H1 (cell line): ENCODE data around the gene RETREG1. TPM values are rescaled to one million over a fixed set of nuclear protein-coding genes. Genes with fewer than 3 reads are reported as not detected.

ENCODE experiments used
- CTCF ChIA-PET: fragments of 300-600 bp; sonication (Branson Sonifier 250); formaldehyde crosslinking; loops from one replicate; lab custom pipeline; 2021; ENCODE audit not compliant: partially characterized antibody; lab: Charles Lee
- POLR2A ChIA-PET: fragments of 300-600 bp; sonication (Branson Sonifier 250); formaldehyde crosslinking; loops from one replicate; lab custom pipeline; 2021; ENCODE audit warnings: inconsistent platforms; ENCODE audit not compliant: partially characterized antibody; lab: Charles Lee
- DNase-seq, 2 experiments: peaks; one replicate each; pipeline versions ENCODE4 v3.0.0 to v3.0.0-alpha.2; 2010 to 2022; ENCODE audit warnings: low spot score in 2 of 2, low read depth in 1 of 2, mixed read lengths in 1 of 2
- FAIRE-seq: peaks from 2 replicates; lab custom pipeline; 2011; peaks lifted over from hg19 to GRCh38; lab: Jason Lieb, UNC
- H2AFZ ChIP-seq: 2 replicates; pipeline ENCODE4 v1.8.1; 2012; ENCODE audit warnings: low read length, inconsistent platforms
- H2AK5ac ChIP-seq: 2 replicates; pipeline ENCODE4 v1.6.1; 2013; ENCODE audit warnings: low read depth, low read length
- H2BK120ac ChIP-seq: replicated peaks from 2 replicates; pipeline ENCODE3; 2013; ENCODE audit warnings: low read depth, low read length, inconsistent platforms
- H2BK12ac ChIP-seq: 2 replicates; pipeline ENCODE4 v1.6.1; 2013; ENCODE audit warnings: low read depth, low read length
- H2BK15ac ChIP-seq: 2 replicates; pipeline ENCODE4 v1.6.1; 2013; ENCODE audit warnings: low read length
- H2BK20ac ChIP-seq: 2 replicates; pipeline ENCODE4 v1.6.1; 2013; ENCODE audit warnings: low read length
- H2BK5ac ChIP-seq: 2 replicates; pipeline ENCODE4 v1.6.1; 2013; ENCODE audit warnings: low read depth, low read length
- H3K14ac ChIP-seq: 2 replicates; pipeline ENCODE4 v1.6.1; 2013; ENCODE audit warnings: inconsistent platforms; ENCODE audit not compliant: insufficient read length
- H3K18ac ChIP-seq: 2 replicates; pipeline ENCODE4 v1.6.1; 2013; ENCODE audit warnings: low read length; ENCODE audit errors: extremely low read depth
- H3K23ac ChIP-seq: 2 replicates; pipeline ENCODE4 v1.6.1; 2013; ENCODE audit warnings: inconsistent platforms; ENCODE audit not compliant: insufficient read length
- H3K23me2 ChIP-seq: 2 replicates; pipeline ENCODE4 v1.6.1; 2013; ENCODE audit warnings: low read depth, low read length
- H3K27ac ChIP-seq: 2 replicates; pipeline ENCODE4 v1.6.1; 2011; ENCODE audit warnings: low read depth, low read length, inconsistent platforms
- H3K27me3 ChIP-seq, 4 experiments: replicated peaks in 1 of 4; 1 replicate in 1 of 4; 2 replicates in 3 of 4; pipeline versions ENCODE4 v1.6.1 to v1.8.1; 2011 to 2013; ENCODE audit warnings: low read length in 3 of 4, mild to moderate bottlenecking in 3 of 4, inconsistent platforms in 2 of 4, mixed read lengths in 2 of 4, moderate library complexity in 1 of 4; ENCODE audit not compliant: control insufficient read depth in 3 of 4, insufficient read depth in 3 of 4; ENCODE audit errors: extremely low read depth in 1 of 4
- H3K36me3 ChIP-seq, 4 experiments: 2 replicates each; pipeline versions ENCODE4 v1.6.1 to v1.8.1; 2011 to 2013; ENCODE audit warnings: mild to moderate bottlenecking in 4 of 4, low read length in 3 of 4, moderate library complexity in 2 of 4, control low read depth in 1 of 4, inconsistent platforms in 1 of 4; ENCODE audit not compliant: insufficient read depth in 4 of 4, control insufficient read depth in 2 of 4
- H3K4ac ChIP-seq: replicated peaks from 2 replicates; pipeline ENCODE3; 2013; ENCODE audit warnings: low read length, low read depth, mixed read lengths, inconsistent platforms; ENCODE audit not compliant: insufficient read length
- H3K4me1 ChIP-seq, 4 experiments: replicated peaks in 1 of 4; 1 replicate in 1 of 4; 2 replicates in 3 of 4; pipeline versions ENCODE4 v1.6.1 to v1.8.1; 2011 to 2013; ENCODE audit warnings: low read length in 3 of 4, inconsistent platforms in 2 of 4, mixed read lengths in 1 of 4; ENCODE audit not compliant: insufficient read depth in 4 of 4, control insufficient read depth in 3 of 4
- H3K4me2 ChIP-seq, 2 experiments: 2 replicates each; pipeline versions ENCODE4 v1.6.1 to v1.8.1; 2011 to 2013; ENCODE audit warnings: low read depth in 2 of 2, low read length in 2 of 2, control low read depth in 1 of 2, inconsistent platforms in 1 of 2, mild to moderate bottlenecking in 1 of 2; ENCODE audit not compliant: insufficient read depth in 1 of 2
- H3K4me3 ChIP-seq, 4 experiments: fragments of 200-600, 300-600 bp in 1 of 4; sonication (generic), shearing (Covaris generic), sonication (Bioruptor Twin) in 1 of 4; 2 replicates each; pipeline versions ENCODE4 v1.5.1 to v1.8.1; 2011 to 2016; ENCODE audit warnings: low read length in 4 of 4, low read depth in 3 of 4, control low read depth in 2 of 4, inconsistent platforms in 2 of 4, mild to moderate bottlenecking in 2 of 4, mixed read lengths in 1 of 4, moderate library complexity in 1 of 4; ENCODE audit not compliant: insufficient read depth in 2 of 4; ENCODE audit errors: extremely low read depth in 1 of 4
- H3K56ac ChIP-seq: replicated peaks from 2 replicates; pipeline ENCODE3; 2013; ENCODE audit warnings: low read depth, mild to moderate bottlenecking, mixed read lengths, low read length, inconsistent platforms; ENCODE audit not compliant: insufficient read length
- H3K79me1 ChIP-seq: 2 replicates; pipeline ENCODE4 v1.6.1; 2013; ENCODE audit warnings: low read depth, low read length, control low read depth
- H3K79me2 ChIP-seq, 2 experiments: 2 replicates each; pipeline versions ENCODE4 v1.6.1 to v1.8.1; 2012 to 2013; ENCODE audit warnings: low read length in 2 of 2, mild to moderate bottlenecking in 2 of 2, inconsistent platforms in 1 of 2; ENCODE audit not compliant: insufficient read depth in 2 of 2, control insufficient read depth in 1 of 2
- H3K9ac ChIP-seq, 4 experiments: replicated peaks in 1 of 4; 1 replicate in 1 of 4; 2 replicates in 3 of 4; pipeline versions ENCODE4 v1.6.1 to v1.8.1; 2011 to 2013; ENCODE audit warnings: low read depth in 3 of 4, low read length in 3 of 4, control low read depth in 2 of 4, mild to moderate bottlenecking in 2 of 4, moderate library complexity in 2 of 4, inconsistent platforms in 1 of 4; ENCODE audit errors: extremely low read depth in 1 of 4
- H3K9me3 ChIP-seq, 2 experiments: 2 replicates each; pipeline versions ENCODE4 v1.6.1 to v1.8.1; 2012 to 2013; ENCODE audit warnings: mild to moderate bottlenecking in 2 of 2, moderate library complexity in 2 of 2, control low read depth in 1 of 2, inconsistent platforms in 1 of 2, low read depth in 1 of 2, low read length in 1 of 2, mixed read lengths in 1 of 2; ENCODE audit not compliant: insufficient read depth in 2 of 2
- H4K20me1 ChIP-seq, 2 experiments: replicated peaks in 1 of 2; 2 replicates each; pipeline versions ENCODE3 to v1.8.1; 2011 to 2013; ENCODE audit warnings: inconsistent platforms in 2 of 2, low read length in 2 of 2, mild to moderate bottlenecking in 1 of 2; ENCODE audit not compliant: insufficient read depth in 2 of 2, control insufficient read depth in 1 of 2
- H4K5ac ChIP-seq: 2 replicates; pipeline ENCODE4 v1.6.1; 2013; ENCODE audit warnings: low read length, low read depth, mixed read lengths, inconsistent platforms; ENCODE audit not compliant: insufficient read length
- H4K8ac ChIP-seq: 2 replicates; pipeline ENCODE4 v1.8.0; 2013; ENCODE audit warnings: mild to moderate bottlenecking, moderate library complexity, low read length, inconsistent platforms; ENCODE audit not compliant: insufficient read depth; ENCODE audit errors: extremely low read depth
- H4K91ac ChIP-seq: replicated peaks from 2 replicates; pipeline ENCODE3; 2013; ENCODE audit warnings: low read length, mixed read lengths, inconsistent platforms; ENCODE audit not compliant: insufficient read length
- BRCA1 ChIP-seq: IDR thresholded peaks from 2 replicates; pipeline ENCODE4 v1.6.1; 2012; ENCODE audit warnings: low read depth, low read length, improper control_type of control experiment
- CHD2 ChIP-seq: IDR thresholded peaks from 2 replicates; pipeline ENCODE4 v1.6.1; 2012; ENCODE audit warnings: low read length, improper control_type of control experiment
- CTBP2 ChIP-seq: IDR thresholded peaks from 2 replicates; pipeline ENCODE4 v1.7.0; 2011; ENCODE audit warnings: borderline replicate concordance, mild to moderate bottlenecking, moderate library complexity, mixed read lengths, low read length; ENCODE audit not compliant: insufficient read depth, insufficient read length
- E2F6 ChIP-seq: IDR thresholded peaks from 2 replicates; pipeline ENCODE4 v1.6.1; 2012; ENCODE audit warnings: inconsistent platforms
- FOSL1 ChIP-seq: IDR thresholded peaks from 2 replicates; pipeline ENCODE4 v1.6.1; 2011; ENCODE audit warnings: mild to moderate bottlenecking, low read depth, low read length, moderate library complexity; ENCODE audit not compliant: insufficient read depth
- GTF2F1 ChIP-seq: IDR thresholded peaks from 2 replicates; pipeline ENCODE4 v1.6.1; 2012; ENCODE audit warnings: low read depth, low read length, improper control_type of control experiment, borderline replicate concordance
- JUN ChIP-seq: IDR thresholded peaks from 2 replicates; pipeline ENCODE4 v1.6.1; 2011; ENCODE audit warnings: low read depth, mild to moderate bottlenecking, improper control_type of control experiment, low read length
- KDM4A ChIP-seq: IDR thresholded peaks from one replicate; pipeline ENCODE4 v1.7.1; 2012; ENCODE audit warnings: low read depth, mild to moderate bottlenecking, moderate library complexity, low read length, inconsistent platforms; ENCODE audit not compliant: severe bottlenecking
- MAX ChIP-seq: IDR thresholded peaks from 2 replicates; pipeline ENCODE4 v1.6.1; 2012; ENCODE audit warnings: inconsistent platforms
- PHF8 ChIP-seq: fragments of 200-600 bp; sonication (generic); conservative IDR thresholded peaks from 2 replicates; pipeline ENCODE4 v1.7.1; 2012; ENCODE audit warnings: low read depth, mild to moderate bottlenecking, inconsistent platforms, low read length, moderate library complexity
- SIN3A ChIP-seq, 2 experiments: IDR thresholded peaks in 1 of 2; conservative IDR thresholded peaks in 1 of 2; 2 replicates each; pipeline ENCODE4 v1.6.1; 2011 to 2012; ENCODE audit warnings: low read length in 2 of 2, improper control_type of control experiment in 1 of 2, low read depth in 1 of 2, mild to moderate bottlenecking in 1 of 2
- SRF ChIP-seq: IDR thresholded peaks from 2 replicates; pipeline ENCODE4 v1.6.1; 2011; ENCODE audit warnings: mild to moderate bottlenecking, low read depth, low read length, moderate library complexity
- WGBS, 2 experiments: shearing (Covaris generic) in 1 of 2; methylation state at CpG; one replicate each; pipeline versions ENCODE4 v1.1.6 to v1.1.7; 2013 to 2015; ENCODE audit warnings: low lambda C conversion rate in 2 of 2, mixed read lengths in 2 of 2, inconsistent platforms in 1 of 2, low coverage in 1 of 2, missing lambda C conversion rate in 1 of 2; ENCODE audit not compliant: insufficient replicate concordance in 2 of 2, insufficient coverage in 1 of 2, insufficient read length in 1 of 2; ENCODE audit errors: extremely low coverage in 1 of 2, missing lambda C conversion rate in 1 of 2; 5-methylcytosine and 5-hydroxymethylcytosine counted together
- polyA plus RNA-seq, 7 experiments: library from polyadenylated mRNA; depleted of rRNA in 3 of 7; stranded (reverse) in 5 of 7; unstranded in 2 of 7; fragments of >200 nt in 5 of 7; fragments of 200-250 nt in 2 of 7; gene quantifications; 1 replicate in 5 of 7; 2 replicates in 1 of 7; 4 replicates in 1 of 7; pipeline versions ENCODE4 v1.2.1 to v1.2.3, GENCODE V29; 2011 to 2013; ENCODE audit warnings: missing spikeins in 2 of 7, mixed read lengths in 2 of 7
- total RNA-seq: library from RNA; stranded (reverse); fragmentation: NEBNext Ultra II Directional; extraction: Animal tissue kit (Norgen Biotek cat#: 25700); gene quantifications from 2 replicates; pipeline ENCODE4 v1.2.1, GENCODE V29; 2021

RETREG1 gene
- total and polyA plus RNA-seq, 2 of the 8 experiments (the other 6 are each of a cell fraction or from before 2014, with no cell fraction given), result 0.62 to 1.9 TPM

GRCh38 chr5:16534280-16534679, 82.5 kb downstream of the RETREG1 start:
- no peak overlapping the region for H4K5ac ChIP-seq
- H2BK5ac ChIP-seq, result no peak overlapping the region
- H3K79me1 ChIP-seq, result no peaks in the 10 kb centered on the region; the same call in 1 of the 2 replicates
- H3K9me3 ChIP-seq, result no peaks in the 10 kb centered on the region
- H3K79me2 ChIP-seq, result no peaks in the 10 kb centered on the region
- H3K36me3 ChIP-seq, result no peaks in the 10 kb centered on the region
- no peaks in the 10 kb centered on the region for H4K20me1 ChIP-seq
- H3K27ac ChIP-seq, result no peak overlapping the region
- H3K27me3 ChIP-seq, result no peaks in the 10 kb centered on the region
- H3K56ac ChIP-seq, result no peak overlapping the region
- DNase-seq (no peak), FAIRE-seq (no peak)
- no peak overlapping the region for H3K4me2 ChIP-seq
- H3K23ac ChIP-seq, result no peak overlapping the region
- H2BK20ac ChIP-seq, result no peak overlapping the region
- TF ChIP-seq GTF2F1, result no peak
- no peak for TF ChIP-seq FOSL1
- TF ChIP-seq E2F6, result no peak
- TF ChIP-seq CHD2, result no peak
- TF ChIP-seq MAX, result no peak
- no peak for TF ChIP-seq BRCA1
- no peak for TF ChIP-seq JUN
- no peak for TF ChIP-seq CTBP2
- TF ChIP-seq PHF8, result no peak
- no peak for TF ChIP-seq KDM4A
- no peak for TF ChIP-seq SRF
- TF ChIP-seq SIN3A (conservative IDR thresholded peaks at IDR 0.05 in 1 of 2, IDR thresholded peaks at IDR 0.05 in 1 of 2; ENCODE audit: low read depth in 1 of 2, low read length in 2 of 2), result no peak
- H3K9ac ChIP-seq, result no peak overlapping the region
- no peak overlapping the region for H3K18ac ChIP-seq
- H2BK120ac ChIP-seq, result no peak overlapping the region
- H2AFZ ChIP-seq, result no peak overlapping the region
- no peak overlapping the region for H3K4me3 ChIP-seq
- no peaks in the 10 kb centered on the region for H3K4me1 ChIP-seq
- CTCF ChIA-PET, result interaction anchor here (1.0 to 8.0 kb wide), 3 partner anchors 10 to 15 kb away, joined by 3 to 72 read pairs (median 6); no protein-coding TSS in a partner anchor
- H3K14ac ChIP-seq, result no peak overlapping the region
- no peak overlapping the region for H4K91ac ChIP-seq
- 90% methylated on average over 1 of the region's 1 CpG; no CpG with 5 or more reads in 1 of the 2 experiments for WGBS, 2 experiments
- no peak overlapping the region for H3K4ac ChIP-seq
- POLR2A ChIA-PET, result no interaction called here
- H2BK12ac ChIP-seq, result no peak overlapping the region
- no peak overlapping the region for H2BK15ac ChIP-seq
- no peak overlapping the region for H2AK5ac ChIP-seq
- no peak overlapping the region for H4K8ac ChIP-seq
- H3K23me2 ChIP-seq, result no peaks in the 10 kb centered on the region
